T-helper 1 cell treated with Interleukin-12 subunit alpha and Interleukin-12 subunit beta and Interleukin-4 antibody, amounts not matched to agents 30 μg/mL and 1 μg/mL, for 36 hours (primary cell): ENCODE results near the gene CRHBP.

ENCODE experiments used
- H3K27ac Mint-ChIP-seq: one replicate; pipeline ENCODE4 v1.8.0; 2021; ENCODE audit warnings: mild to moderate bottlenecking, mixed read lengths
- H3K27me3 Mint-ChIP-seq: one replicate; pipeline ENCODE4 v1.8.0; 2021; ENCODE audit warnings: low read depth, mixed read lengths
- H3K36me3 Mint-ChIP-seq: one replicate; pipeline ENCODE4 v1.8.0; 2021; ENCODE audit warnings: low read depth, mixed read lengths
- H3K4me1 Mint-ChIP-seq: one replicate; pipeline ENCODE4 v1.8.0; 2021; ENCODE audit warnings: low read depth, mixed read lengths
- H3K4me3 Mint-ChIP-seq: one replicate; pipeline ENCODE4 v1.8.0; 2021; ENCODE audit warnings: mild to moderate bottlenecking, moderate library complexity, mixed read lengths
- H3K9me3 Mint-ChIP-seq: one replicate; pipeline ENCODE4 v1.8.0; 2021; ENCODE audit warnings: mixed read lengths

The CRHBP gene

GRCh38 chr5:77016962-77017361 lies 64.1 kb downstream of the CRHBP start:
- Mint-ChIP-seq H3K4me1 (peaks cover 9% of the 10 kb centered on the region), H3K36me3 (no peaks in the 10 kb centered on the region), H3K27ac (no peak overlapping the region), H3K27me3 (peaks cover 22% of the 10 kb centered on the region), H3K9me3 (no peaks in the 10 kb centered on the region), H3K4me3 (no peak overlapping the region)

- peaks cover 8% of the 10 kb centered on the region for H3K4me1 Mint-ChIP-seq
- no peaks in the 10 kb centered on the region for H3K9me3 Mint-ChIP-seq
- H3K27ac Mint-ChIP-seq, result no peak overlapping the region
- H3K36me3 Mint-ChIP-seq, result no peaks in the 10 kb centered on the region
- no peak overlapping the region for H3K4me3 Mint-ChIP-seq
- peaks cover 29% of the 10 kb centered on the region for H3K27me3 Mint-ChIP-seq
Measured at GRCh38 chr5:77017668-77018067, 64.8 kb downstream of the CRHBP start.
